GM19324 (cell line): ENCODE measurements around the gene WDR45.

Experiments
- ATAC-seq: cut with Tn5 transposase; IDR thresholded peaks from one replicate; pipeline ENCODE4 v1.9.1; 2021; ENCODE audit warnings: mild to moderate bottlenecking, moderate library complexity; ENCODE audit not compliant: unreplicated experiment, low FRiP score

The WDR45 gene

GRCh38 chrX:49053223-49054072 is 26.2 kb downstream of the WDR45 start:
- ATAC-seq = no peak

- no peak for ATAC-seq
These were observed 35.8 kb downstream of the WDR45 start for GRCh38 chrX:49043987-49044281.

- peak; percentile 91 for ATAC-seq
These were observed 36.3 kb downstream of the WDR45 start, which contains the start of gene TFE3 for GRCh38 chrX:49043220-49043986. Gene TFE3, minus strand, starts transcription at chrX:49043357. Its CDS starts 131 bp downstream, at chrX:49043226.

- ATAC-seq = peak; percentile 3
These were observed 37.0 kb downstream of the WDR45 start for GRCh38 chrX:49042581-49043219.

GRCh38 chrX:49041744-49042580 is 37.7 kb downstream of the WDR45 start:
- ATAC-seq = no peak

GRCh38 chrX:49040376-49040955 is 39.2 kb downstream of the WDR45 start:
- no peak for ATAC-seq

GRCh38 chrX:49039598-49040375 is 39.9 kb downstream of the WDR45 start:
- no peak for ATAC-seq

GRCh38 chrX:49037883-49038475 is 41.7 kb downstream of the WDR45 start:
- ATAC-seq = no peak

- ATAC-seq = no peak
These were observed 49.4 kb downstream of the WDR45 start for GRCh38 chrX:49030283-49030682.

GRCh38 chrX:49029876-49030275 is 49.8 kb downstream of the WDR45 start:
- ATAC-seq = no peak
